ENCODE measurements around the gene MYRIP.
"Not testable (repeated sequence)": the region's sequence is repeated elsewhere in the genome, so short reads cannot be mapped to it uniquely, and the experiment has no call there.

Gene MYRIP

DNA sequence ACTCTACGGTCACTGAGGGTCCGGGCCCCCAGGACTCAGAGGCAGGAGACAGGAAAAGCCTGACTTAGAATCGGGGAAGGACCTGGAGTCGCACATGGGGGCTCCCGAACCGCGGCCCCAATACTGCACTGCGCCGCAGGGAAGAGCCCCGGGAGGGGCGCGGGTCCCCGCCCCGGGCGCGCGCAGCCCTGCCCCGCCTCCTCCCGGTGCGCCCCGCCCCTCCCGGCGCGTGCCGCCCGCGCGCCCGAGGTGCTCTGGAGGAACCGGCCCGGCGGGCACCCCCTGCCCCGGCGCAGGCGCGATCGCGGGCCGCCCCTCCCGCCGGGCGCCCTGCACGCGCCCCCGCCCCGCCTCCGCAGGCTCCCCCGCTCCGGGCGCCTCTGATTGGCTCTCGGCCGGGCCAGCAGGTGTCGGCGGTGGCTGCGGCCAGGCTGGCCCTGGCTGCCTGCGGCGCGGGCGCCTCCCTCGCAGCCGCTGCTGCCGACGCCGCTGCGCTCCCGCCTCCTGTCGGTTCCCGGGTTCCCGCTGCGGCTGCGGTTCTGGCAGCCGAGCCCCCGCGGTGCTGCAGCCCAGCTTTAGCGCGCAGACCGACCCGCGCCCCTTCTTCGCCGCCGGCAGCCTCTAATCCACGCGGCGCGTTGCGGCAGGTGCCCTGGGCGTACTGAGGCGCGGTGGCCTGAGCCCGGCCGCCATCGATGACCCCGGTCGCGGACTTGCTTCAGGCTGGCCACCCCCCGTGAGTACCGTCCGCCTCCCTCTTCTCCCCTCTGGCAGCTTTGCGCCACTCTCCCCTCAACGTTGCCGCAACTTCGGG is at the start of gene MYRIP:
Gene MYRIP (plus strand): TSS at position 429 of the 814 bp plus-strand sequence. CDS start 91,208 bp downstream, outside the sequence.
- DNase-seq (ENCODE audit: low read depth in 2 of 2), result no peak

DNA sequence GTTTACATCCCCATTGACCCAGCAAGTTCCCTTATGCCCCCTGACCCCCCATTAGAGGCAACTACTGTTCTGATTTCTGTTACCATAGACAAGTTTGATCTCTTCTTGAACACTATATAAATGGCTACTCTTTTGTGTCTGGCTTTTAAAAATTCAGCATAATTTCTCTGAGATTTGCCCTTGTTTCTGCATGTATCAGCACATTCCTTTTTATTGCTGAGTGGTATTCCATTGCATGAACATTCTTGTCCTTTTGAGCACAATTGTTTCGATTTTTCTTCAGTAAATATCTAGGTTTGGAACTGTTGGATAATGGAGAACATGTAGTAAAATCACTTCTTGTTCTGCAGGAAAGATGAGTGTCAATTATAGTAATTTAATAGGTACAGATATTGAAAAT is 49.1 kb upstream of the MYRIP start:
- DNase-seq (ENCODE audit: low read depth in 2 of 2), result no peak

DNA sequence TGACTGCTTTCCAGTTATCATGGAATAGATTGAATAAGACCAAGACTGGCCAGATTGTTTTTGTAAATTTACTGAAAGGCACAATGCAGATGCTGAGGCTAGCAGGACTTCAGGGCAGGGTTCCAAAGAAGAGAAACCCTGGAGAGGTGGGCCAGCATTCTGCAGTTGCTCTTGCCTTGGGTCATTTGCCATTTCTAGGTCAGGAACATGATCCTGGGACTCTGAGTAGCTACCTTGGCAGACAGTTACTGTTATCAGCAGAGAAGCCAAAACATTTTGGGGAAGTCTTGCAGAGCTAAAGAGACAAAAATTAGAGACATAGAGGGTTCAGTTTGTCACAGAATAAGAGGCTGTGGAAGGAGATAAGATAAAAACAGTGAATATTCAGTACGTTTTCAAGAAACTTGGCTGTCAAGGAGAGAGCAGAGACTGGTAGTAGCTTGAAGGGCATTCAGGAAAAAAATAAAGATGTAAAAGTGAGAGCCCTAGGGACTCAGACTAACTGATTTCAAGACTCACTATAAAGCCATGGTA is 46.8 kb upstream of the MYRIP start:
- DNase-seq (ENCODE audit: low read depth in 2 of 2), result no peak

DNA sequence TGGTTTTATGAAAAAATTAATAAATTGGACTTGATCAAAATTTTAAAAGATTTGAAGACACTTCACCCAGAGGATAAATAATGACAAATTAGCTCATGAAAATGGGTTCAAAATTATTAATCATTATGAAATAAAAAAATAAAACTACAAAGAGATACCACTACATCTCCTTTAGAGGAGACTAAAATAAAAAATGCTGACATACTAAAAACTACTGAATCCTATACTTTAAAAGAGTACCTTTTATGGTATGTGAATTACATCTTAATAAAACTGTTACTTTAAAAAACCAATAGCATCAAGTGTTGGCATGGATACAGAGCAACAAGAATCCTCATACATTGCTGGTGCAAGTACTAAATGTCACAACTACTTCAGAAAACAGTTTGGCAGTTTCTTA is 46.0 kb upstream of the MYRIP start:
- no peak for DNase-seq (ENCODE audit: low read depth in 2 of 2)

DNA sequence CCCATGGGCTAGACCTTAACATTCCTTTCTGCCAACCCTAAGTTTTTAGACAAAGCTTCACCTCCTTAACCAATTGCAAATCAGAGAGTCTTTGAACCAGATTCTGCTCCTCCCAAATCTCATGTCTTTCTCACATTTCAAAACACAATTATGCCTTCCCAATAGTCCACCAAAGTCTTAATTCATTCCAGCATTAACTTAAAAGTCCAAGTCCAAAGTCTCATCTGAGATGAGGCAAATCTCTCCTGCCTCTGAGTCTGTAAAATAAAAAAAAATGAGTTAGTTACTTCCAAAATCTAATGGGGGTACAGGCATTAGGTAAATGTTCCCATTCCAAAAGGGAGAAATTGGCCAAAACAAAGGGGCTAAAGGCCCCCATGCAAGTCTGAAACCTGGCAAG is 43.8 kb upstream of the MYRIP start:
- no peak for DNase-seq (ENCODE audit: low read depth in 2 of 2)

DNA sequence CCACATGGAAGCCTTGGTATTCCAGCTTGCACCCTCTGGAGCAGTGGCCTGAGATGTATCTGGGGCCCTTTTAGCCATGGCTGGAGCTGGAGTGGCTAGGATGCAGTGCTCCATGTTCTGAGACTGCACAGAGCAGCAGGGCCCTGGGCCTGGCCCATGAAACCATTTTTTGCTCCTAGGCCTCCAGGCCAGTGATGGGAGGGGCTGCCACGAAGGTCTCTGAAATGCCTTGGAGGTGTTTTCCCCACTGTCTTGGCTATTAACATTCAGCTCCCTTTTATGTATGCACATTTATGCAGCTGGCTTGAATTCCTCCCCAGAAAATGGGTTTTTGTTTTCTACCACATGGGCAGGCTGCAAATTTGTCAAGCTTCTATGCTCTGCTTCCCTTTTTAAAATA is 43.0 kb upstream of the MYRIP start:
- no peak for DNase-seq (ENCODE audit: low read depth in 2 of 2)

DNA sequence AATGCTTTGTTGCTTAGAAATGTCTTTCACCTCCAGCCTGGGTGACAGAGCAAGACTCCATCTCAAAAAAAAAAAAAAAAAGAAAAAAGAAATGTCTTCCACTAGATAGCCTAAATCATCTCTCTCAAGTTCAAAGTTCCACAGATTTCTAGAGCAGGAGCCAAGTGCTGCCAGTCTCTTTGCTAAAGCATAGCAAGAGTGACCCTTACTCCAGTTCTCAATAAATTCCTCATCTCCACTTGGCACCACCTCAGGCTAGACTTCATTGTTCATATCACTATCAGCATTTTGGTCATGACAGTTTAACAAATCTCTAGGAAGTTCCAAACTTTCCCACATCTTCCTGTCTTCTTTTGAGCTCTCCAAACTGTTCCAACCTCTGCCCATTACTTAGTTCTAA is 42.5 kb upstream of the MYRIP start:
- not testable (repeated sequence) for DNase-seq (ENCODE audit: low read depth in 2 of 2)

DNA sequence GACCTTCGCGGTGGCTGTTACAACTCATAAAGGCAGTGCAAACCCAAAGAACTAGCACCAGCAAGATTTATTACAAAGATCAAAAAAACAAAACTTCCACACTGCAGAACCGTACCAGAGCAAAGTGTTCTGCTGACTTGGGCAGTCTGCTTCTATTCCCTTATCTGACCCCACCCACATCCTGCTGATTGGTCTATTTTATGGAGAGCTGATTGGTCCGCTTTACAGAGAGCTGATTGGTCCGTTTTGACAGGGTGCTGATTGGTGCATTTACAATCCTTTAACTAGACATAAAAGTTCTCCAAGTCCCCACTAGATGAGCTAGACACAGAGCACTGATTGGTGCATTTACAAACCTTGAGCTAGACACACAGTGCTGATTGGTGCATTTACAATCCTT is 31.2 kb upstream of the MYRIP start:
- DNase-seq (ENCODE audit: low read depth in 2 of 2), result not testable (repeated sequence)

DNA sequence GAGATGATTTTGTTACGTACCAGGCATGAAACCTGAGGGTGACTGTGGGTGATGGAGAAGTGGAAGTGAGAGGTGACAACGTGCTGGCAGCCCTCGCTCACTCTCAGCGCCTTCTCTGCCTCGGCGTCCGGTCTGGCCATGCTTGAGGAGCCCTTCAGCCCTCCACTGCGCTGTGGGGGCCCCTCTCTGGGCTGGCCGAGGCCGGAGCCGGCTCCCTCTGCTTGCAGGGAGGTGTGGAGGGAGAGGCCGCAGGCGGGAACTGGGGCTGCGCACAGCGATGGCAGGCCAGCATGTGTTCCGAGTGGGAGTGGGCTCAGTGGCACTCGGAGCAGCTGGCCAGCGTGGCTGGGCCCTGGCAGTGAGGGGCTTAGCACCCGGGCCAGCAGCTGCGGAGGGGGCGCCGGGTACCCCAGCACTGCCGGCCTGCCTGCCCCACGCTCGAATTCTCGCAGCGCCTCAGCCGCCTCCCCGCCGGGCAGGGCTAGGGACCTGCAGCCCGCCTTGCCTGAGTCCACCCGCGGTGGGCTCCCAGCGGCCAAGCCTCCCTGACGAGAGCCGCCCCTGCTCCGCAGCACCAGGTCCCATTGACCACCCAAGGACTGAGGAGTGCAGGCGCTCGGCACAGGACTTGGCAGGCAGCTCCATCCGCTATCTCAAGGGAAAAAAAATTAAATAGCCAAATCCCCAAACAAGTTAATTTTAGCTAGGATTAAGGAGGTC is 29.7 kb upstream of the MYRIP start:
- no peak for DNase-seq (ENCODE audit: low read depth in 2 of 2)

DNA sequence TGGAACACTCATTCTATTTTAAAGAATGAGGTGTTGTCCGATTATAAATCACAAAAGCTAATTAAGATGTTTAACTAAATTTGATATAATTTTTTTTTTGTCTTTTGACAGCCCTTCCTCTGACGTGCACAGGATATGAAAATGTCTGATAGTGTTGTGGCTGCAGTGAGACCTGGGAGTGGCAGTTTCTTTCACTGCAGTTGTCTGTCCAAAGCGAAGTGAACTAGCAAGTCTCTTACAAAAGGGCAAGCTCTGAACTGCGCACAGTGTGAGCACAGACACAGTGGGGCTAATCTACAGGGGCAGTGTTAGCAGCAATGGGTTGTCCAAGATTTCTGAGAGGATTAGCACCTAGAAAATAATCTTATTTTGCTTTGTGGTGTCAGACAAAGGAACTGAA is 29.1 kb upstream of the MYRIP start:
- DNase-seq (ENCODE audit: low read depth in 2 of 2), result no peak

DNA sequence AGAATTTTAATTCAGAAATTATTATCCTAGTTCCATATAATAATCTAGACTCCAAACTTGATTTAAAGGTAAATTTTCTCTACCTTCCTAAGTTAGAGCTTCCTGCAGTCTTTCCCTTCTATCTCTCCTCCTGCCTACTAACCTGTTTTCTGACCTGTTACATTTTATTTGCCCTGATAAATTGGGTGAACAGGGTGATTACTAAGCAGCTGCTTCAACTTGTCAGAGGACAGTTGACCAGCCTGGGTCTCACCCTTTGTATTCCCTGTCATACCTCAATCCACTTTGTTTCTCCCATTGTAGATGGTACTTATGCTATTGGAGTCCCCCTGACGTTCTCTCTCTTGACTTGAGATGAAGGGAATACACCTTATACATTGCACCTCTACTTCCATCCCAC is 28.4 kb upstream of the MYRIP start:
- DNase-seq (ENCODE audit: low read depth in 2 of 2), result no peak

DNA sequence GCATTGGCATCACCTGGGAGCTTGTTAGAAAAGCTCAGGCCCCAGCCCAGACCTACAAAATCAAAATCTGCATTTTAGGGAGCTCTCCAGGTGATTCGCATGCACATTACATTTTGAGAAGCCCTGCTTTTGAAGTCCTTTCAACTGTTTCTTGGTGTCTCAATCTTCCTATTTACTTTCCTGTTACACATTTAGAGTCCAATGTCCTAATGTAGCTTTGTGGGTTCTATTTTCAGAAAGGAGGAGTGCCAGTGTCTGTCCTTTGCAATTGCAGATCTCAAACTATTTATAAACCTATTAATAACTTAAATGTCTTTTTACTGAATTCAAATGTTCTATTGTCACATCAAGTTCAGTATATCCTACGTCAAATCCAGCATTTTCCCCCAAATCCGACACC is 27.8 kb upstream of the MYRIP start:
- no peak for DNase-seq (ENCODE audit: low read depth in 2 of 2)

DNA sequence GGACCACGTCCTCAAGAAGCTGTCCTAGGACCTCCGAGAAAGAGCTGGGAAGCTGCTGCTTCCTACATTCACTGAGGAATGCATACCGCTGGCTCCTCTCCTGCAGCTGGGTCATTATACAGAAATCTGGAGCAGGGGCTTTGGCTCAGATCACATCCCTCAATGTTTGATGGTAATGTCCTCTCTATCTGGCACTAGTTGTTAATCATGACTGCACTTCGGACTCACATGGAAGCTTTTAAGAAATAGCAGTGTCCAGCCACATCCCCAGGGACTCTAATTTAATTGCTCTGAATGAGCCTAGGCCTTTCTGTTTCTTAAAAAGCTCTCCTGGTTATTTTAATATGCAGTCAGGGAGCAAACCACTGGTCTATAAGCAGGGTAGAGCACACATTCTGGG is 25.7 kb upstream of the MYRIP start:
- DNase-seq (ENCODE audit: low read depth in 2 of 2), result no peak

DNA sequence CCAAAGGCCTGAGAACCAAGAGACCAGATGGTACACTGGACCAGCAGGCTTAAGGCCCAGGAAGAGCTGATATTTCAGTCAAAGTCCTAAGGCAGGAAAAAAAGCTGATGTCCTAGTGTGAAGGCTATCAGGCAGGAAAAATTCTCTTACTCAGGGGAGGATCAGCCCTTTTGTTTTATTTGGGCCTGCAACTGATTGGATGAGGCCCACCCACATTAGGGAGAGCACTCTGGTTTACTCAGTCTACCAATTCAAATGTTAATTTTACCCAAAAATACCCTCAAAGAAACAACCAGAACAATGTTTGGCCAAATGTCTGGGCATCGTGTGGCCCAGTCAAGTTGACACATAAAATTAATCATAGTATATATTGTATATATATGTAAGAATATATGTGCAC is 24.5 kb upstream of the MYRIP start:
- no peak for DNase-seq (ENCODE audit: low read depth in 2 of 2)

DNA sequence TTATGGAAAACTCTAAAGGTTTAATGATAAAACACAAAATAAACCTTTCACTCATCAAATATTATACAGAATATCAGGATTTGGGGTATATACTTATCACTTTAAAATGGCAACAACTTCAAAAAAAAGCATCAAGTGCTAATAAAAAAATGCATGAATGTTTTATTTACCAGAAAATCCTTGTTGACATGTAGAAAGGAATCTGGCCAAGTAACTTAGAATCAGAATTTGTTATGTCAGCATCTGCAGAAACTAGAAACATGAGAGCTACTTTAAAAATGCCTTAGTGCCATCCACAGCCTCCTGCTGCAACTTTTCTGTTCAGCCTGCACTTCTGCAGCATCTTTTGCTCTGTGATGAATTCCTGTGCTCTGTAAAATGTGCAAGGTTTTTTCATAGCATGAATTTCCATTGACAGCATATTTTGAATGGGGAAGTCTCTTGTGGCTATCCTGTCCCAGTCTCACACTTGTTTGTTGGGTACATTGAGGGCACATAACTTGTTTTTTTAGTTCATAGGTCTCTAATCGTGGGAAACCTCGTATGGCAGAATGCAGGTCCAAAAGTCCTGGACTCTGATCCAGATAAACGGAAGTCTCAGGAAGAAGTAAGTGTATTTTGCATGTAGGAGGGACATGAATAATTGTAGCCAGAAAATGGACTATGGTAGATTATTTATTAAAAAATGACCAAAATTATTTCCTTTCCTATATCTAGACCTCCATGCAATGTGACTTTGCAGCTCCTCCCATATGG is 21.1 kb upstream of the MYRIP start:
- DNase-seq (ENCODE audit: low read depth in 2 of 2), result no peak

DNA sequence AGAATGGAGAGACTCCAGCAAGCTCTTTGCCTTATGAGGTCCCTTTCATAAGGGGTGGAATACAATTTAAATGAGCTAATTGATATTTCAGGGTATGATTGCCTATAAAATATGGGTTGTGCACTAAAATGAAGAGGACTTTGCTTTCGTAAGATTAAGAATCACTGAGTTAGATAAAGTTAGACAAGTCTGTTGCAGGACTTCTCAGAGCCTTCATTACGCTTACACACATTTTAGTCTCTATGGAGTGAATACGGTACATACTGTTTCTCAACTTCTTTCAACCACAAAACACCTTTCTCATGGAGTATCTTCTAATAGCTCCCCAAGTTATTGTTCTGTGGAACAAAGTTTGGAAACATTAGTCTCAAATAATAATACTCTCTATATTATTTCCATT is 17.8 kb upstream of the MYRIP start:
- no peak for DNase-seq (ENCODE audit: low read depth in 2 of 2)

DNA sequence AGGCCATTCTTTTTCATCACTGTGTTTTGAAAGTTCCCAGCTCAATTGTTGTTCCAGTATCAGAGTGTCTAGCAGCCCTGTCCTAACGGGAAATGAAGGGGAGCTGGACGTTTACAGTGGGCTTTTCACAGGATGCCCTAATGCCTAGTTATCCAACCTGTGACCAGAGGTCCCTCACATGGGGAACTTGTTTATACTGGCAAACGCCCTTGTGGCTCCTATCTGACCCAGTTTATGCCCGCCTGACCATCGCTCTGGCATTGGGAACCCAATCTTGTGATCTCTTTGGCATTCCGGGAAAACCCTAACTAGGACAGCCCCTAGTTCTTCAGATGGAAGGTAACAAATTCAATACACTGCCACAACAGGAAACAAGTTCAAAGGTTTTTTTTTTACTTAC is 14.5 kb upstream of the MYRIP start:
- no peak for DNase-seq (ENCODE audit: low read depth in 2 of 2)

DNA sequence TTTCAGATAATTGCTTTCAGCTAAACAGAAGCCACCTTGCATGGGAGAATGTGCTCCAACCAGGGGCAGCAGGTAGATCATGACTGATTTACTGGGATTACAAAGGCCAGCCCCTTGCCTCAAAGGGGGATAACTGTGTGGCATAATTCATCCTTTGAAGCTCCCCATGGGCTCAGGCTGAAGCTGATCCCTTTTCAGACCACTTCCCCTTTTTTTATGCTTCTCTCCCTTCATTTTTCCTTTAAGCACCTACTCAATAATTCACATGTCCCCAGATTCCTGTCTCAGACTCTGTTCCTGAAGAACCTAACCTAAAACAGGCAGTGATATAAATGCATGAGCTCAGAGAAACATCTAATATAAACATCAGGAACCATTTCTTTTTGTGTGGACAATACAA is 8.2 kb upstream of the MYRIP start:
- no peak for DNase-seq (ENCODE audit: low read depth in 2 of 2)

DNA sequence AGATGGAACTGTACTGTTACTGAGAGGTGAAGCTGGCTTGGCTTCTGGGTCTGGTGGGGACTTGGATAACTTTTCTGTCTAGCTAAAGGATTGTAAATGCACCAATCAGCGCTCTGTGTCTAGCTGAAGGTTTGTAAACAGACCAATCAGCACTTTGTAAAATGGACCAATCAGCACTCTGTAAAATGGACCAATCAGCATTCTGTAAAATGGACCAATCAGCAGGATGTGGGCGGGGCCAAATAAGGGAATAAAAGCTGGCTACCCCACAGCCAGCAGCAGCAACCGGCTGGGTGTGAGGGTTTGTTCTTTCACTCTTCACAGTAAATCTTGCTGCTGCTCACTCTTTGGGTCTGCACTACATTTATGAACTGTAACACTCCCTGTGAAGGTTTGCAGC is 6.9 kb upstream of the MYRIP start:
- not testable (repeated sequence) for DNase-seq (ENCODE audit: low read depth in 2 of 2)

DNA sequence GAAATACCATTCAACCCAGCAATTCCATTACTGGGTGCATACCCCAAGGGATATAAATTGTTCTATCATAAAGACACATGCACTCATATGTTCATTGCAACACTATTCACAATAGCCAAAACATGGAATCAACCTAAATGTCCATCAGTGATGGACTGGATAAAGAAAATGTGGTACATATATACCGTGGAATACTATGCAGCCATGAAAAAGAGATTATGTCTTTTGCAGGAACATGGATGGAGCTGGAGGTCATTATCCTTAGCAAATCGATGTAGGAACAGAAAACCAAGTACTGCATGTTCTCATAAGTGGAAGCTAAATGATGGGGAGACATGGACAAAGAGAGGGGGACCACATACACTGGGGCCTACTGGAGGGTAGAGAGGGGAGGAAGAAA is 5.5 kb upstream of the MYRIP start:
- DNase-seq (ENCODE audit: low read depth in 2 of 2), result no peak

DNA sequence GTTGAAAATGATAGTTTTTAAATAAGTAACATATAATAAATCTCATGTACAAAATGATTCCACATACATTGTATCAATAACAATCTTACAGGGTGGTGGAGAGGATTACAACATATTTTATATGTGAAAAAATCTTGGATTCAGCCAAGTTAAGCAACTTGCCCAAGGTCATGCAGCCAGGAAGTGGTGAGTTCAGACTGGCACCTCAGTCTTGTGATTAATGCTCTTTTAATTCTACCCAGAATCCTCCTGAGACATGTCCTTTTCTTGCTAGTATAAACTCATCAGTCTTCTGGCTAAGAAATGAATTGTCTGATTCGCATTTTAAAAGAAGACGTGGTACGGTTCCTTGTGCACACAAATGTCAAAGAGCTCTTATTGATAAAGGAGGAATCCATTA is 4.5 kb upstream of the MYRIP start:
- DNase-seq (ENCODE audit: low read depth in 2 of 2), result no peak

DNA sequence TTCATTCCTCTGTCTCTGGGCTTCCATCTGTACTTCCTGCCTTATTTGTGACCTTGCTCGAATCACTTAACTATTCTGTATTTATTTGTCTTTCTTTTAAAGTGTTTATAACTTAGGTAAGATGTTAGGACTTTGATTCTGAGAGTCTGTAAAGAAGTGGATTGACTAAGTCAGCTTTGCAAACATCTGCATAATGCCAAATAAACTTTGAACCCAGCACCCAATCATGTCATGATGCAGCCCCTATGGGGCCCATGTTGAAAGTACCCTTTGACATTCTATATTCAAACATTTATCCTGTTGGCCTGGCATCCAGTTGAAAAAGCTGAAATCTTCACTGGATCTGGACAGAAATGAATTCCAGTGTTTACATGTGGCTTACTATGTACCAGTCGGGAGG is 3.8 kb upstream of the MYRIP start:
- DNase-seq (ENCODE audit: low read depth in 2 of 2), result no peak

Measured in stimulated activated CD4-positive, alpha-beta T cell treated with anti-CD3 and anti-CD28 coated beads, Interleukin-1b, Interleukin-23, amount 100 ng/mL, for 1 hour (primary cell).